DND-41 (cell line): ENCODE results near the gene RTN4RL1.

Experiments used
- ATAC-seq: fragments of 200-7000 bp; cut with Tn5 transposase; 3 replicates; pipeline ENCODE4 v1.9.1; 2021; ENCODE audit warnings: low read depth; ENCODE audit not compliant: insufficient read depth
- DNase-seq: peaks from one replicate; pipeline ENCODE4 v3.0.0-alpha.2; 2020
- H2AFZ ChIP-seq: 2 replicates; pipeline ENCODE4 v1.6.0; 2012; ENCODE audit warnings: low read depth, low read length
- H3K27ac ChIP-seq: 2 replicates; pipeline ENCODE4 v1.5.1; 2012; ENCODE audit warnings: low read length, inconsistent platforms
- H3K27me3 ChIP-seq: fragments of 200-600 bp; sonication (generic); 2 replicates; pipeline ENCODE4 v1.6.0; 2012; ENCODE audit warnings: low read length, mild to moderate bottlenecking, inconsistent platforms; ENCODE audit not compliant: insufficient read depth, poor library complexity
- H3K36me3 ChIP-seq: 2 replicates; pipeline ENCODE4 v1.5.1; 2012; ENCODE audit warnings: low read length, inconsistent platforms; ENCODE audit not compliant: insufficient read depth
- H3K4me1 ChIP-seq: 2 replicates; pipeline ENCODE4 v1.5.1; 2012; ENCODE audit warnings: mild to moderate bottlenecking, low read length; ENCODE audit not compliant: insufficient read depth
- H3K4me2 ChIP-seq: 2 replicates; pipeline ENCODE4 v1.6.0; 2012; ENCODE audit warnings: mild to moderate bottlenecking, moderate library complexity, low read length, inconsistent platforms; ENCODE audit not compliant: insufficient read depth
- H3K4me3 ChIP-seq, 2 experiments: fragments of 200-600 bp in 1 of 2; shearing (Covaris generic) in 1 of 2; 2 replicates each; pipeline ENCODE4 v1.5.1; 2012 to 2016; ENCODE audit warnings: inconsistent platforms in 2 of 2, low read length in 2 of 2, mild to moderate bottlenecking in 2 of 2, low read depth in 1 of 2, moderate library complexity in 1 of 2
- H3K79me2 ChIP-seq: 2 replicates; pipeline ENCODE4 v1.6.0; 2012; ENCODE audit warnings: low read length, inconsistent platforms; ENCODE audit not compliant: insufficient read depth
- H3K9ac ChIP-seq: 2 replicates; pipeline ENCODE4 v1.6.0; 2012; ENCODE audit warnings: low read depth, mild to moderate bottlenecking, inconsistent platforms, low read length, moderate library complexity
- H3K9me3 ChIP-seq: 2 replicates; pipeline ENCODE4 v1.5.1; 2012; ENCODE audit warnings: low read length, moderate library complexity, mild to moderate bottlenecking, inconsistent platforms; ENCODE audit not compliant: insufficient read depth, severe bottlenecking
- H4K20me1 ChIP-seq: 2 replicates; pipeline ENCODE4 v1.6.0; 2012; ENCODE audit warnings: low read length; ENCODE audit not compliant: insufficient read depth
- CTCF ChIP-seq: IDR thresholded peaks from 2 replicates; pipeline ENCODE4 v1.5.1; 2012; ENCODE audit warnings: borderline replicate concordance, low read length, moderate library complexity, mild to moderate bottlenecking; ENCODE audit not compliant: poor library complexity, severe bottlenecking; ENCODE audit errors: extremely low read depth
- EZH2 ChIP-seq: IDR thresholded peaks from 3 replicates; pipeline ENCODE4 v1.6.1; 2012; ENCODE audit warnings: borderline replicate concordance, low read depth, mild to moderate bottlenecking, moderate library complexity, low read length, inconsistent platforms; ENCODE audit not compliant: severe bottlenecking

Gene RTN4RL1

DNA sequence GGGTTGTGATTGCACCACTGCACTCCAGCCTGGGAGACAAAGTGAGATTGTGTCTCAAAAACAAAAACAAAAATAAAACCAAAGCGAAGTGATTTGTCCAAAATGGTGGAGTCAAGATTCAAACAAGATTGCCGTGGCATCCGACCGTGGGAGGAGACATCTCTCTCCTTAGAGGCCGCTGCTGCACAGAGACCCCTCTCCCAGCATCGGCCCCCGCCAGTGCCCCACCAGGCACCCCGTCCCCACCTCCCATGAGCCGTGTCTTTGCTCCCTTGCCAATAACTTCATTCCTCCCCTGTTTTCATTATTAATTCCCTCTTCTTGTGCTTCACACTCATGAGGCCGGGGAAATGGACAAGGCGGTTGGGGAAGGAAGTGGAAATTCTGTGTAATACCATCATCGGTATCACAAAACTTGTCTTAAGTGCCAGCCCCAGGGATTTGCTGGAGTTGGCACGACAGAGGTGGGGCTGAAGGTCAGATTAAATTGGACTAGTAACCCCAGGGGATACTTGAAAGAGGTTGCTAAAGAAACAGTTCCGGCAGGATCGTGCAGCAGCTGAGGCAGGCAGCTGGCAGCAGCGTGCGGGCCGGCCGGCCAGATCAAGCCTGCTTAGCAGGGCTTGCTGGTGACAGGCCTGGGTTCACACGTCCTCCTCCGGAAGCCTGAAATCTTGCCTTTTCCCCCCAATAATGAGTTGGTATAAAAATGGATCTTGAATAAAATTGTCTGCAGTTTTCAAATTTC, 66.8 kb downstream of the RTN4RL1 start:
- no peaks in the 10 kb centered on the region for H4K20me1 ChIP-seq
- H3K36me3 ChIP-seq = no peaks in the 10 kb centered on the region
- H2AFZ ChIP-seq = no peak overlapping the region
- no peaks in the 10 kb centered on the region for H3K4me1 ChIP-seq
- H3K27me3 ChIP-seq = no peaks in the 10 kb centered on the region
- no peak overlapping the region for H3K27ac ChIP-seq
- H3K4me2 ChIP-seq = no peak overlapping the region
- no peaks in the 10 kb centered on the region for H3K9me3 ChIP-seq
- H3K79me2 ChIP-seq = no peaks in the 10 kb centered on the region
- ATAC-seq (no peak), DNase-seq (no peak)
- TF ChIP-seq CTCF (no peak), EZH2 (no peak)
- H3K4me3 ChIP-seq = no peak overlapping the region
- H3K9ac ChIP-seq = no peak overlapping the region

GRCh38 chr17:1957037-1957436, 68.1 kb downstream of the RTN4RL1 start:
- Histone ChIP-seq H3K4me1 (no peaks in the 10 kb centered on the region), H2AFZ (no peak overlapping the region), H3K79me2 (no peaks in the 10 kb centered on the region), H3K27me3 (no peaks in the 10 kb centered on the region), H3K27ac (no peak overlapping the region), H3K4me2 (no peak overlapping the region), H3K9ac (no peak overlapping the region), H3K4me3 (no peak overlapping the region), H3K9me3 (no peaks in the 10 kb centered on the region), H3K36me3 (no peaks in the 10 kb centered on the region), H4K20me1 (no peaks in the 10 kb centered on the region)
- ATAC-seq (no peak), DNase-seq (no peak)
- TF ChIP-seq EZH2 (no peak), CTCF (no peak)

DNA sequence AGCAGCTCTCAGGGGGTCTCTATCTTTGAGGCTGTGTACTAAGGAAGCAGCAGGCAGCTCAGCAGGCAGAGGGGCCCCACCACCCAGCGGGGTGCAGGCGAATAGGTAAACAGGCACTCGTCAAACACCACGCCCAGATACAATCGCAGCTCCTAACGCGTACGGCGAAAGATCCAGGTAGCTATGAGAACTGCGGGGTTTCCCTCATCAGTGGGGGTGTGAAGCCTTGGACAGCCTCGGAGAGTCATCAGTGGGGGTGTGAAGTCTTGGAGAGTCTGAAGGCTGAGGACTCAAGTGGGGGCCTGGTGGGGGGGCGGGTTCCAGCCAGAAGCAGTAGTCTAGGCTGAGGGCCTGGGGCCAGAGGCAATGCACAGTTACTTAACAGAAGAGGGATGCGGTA, 69.0 kb downstream of the RTN4RL1 start:
- DNase-seq = no peak
- Histone ChIP-seq H3K79me2 (no peaks in the 10 kb centered on the region), H3K4me1 (no peaks in the 10 kb centered on the region), H2AFZ (no peak overlapping the region), H4K20me1 (no peaks in the 10 kb centered on the region), H3K27ac (no peak overlapping the region), H3K36me3 (no peaks in the 10 kb centered on the region), H3K9ac (no peak overlapping the region), H3K4me3 (no peak overlapping the region), H3K4me2 (no peak overlapping the region), H3K9me3 (no peaks in the 10 kb centered on the region), H3K27me3 (no peaks in the 10 kb centered on the region)
- ATAC-seq = no peak
- TF ChIP-seq EZH2 = no peak
- TF ChIP-seq CTCF = no peak

DNA sequence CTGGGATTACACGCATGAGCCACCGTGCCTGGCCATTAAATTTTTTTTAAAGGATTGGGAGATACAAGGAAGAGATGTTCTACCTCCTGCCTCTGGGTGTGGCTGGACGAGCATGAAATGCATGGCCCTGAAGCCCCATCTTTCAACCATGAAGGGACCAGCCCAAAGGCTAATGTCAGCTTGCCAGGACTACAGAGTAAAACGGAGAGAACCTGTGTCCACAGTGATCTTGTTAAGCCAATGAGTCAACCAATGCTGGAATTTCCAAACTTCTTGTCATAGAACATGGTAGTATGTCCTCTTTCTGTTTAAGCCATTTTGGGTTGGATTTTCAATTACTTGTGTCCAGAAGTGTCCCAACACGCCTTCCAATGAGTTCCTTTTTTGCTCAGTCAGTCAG, 71.3 kb downstream of the RTN4RL1 start:
- ATAC-seq (no peak), DNase-seq (no peak)
- Histone ChIP-seq H3K27me3 (no peaks in the 10 kb centered on the region), H3K79me2 (no peaks in the 10 kb centered on the region), H3K9ac (no peak overlapping the region), H3K27ac (no peak overlapping the region), H3K9me3 (no peaks in the 10 kb centered on the region), H4K20me1 (no peaks in the 10 kb centered on the region), H3K4me1 (no peaks in the 10 kb centered on the region), H2AFZ (no peak overlapping the region), H3K4me3 (no peak overlapping the region), H3K36me3 (no peaks in the 10 kb centered on the region), H3K4me2 (no peak overlapping the region)
- TF ChIP-seq EZH2 (no peak), CTCF (no peak)
